K562 (cell line): Measurements from ENCODE around the gene EGFR. TPM values are rescaled to one million over a fixed set of nuclear protein-coding genes. Genes with fewer than 3 reads are reported as not detected.

Experiments
- ATAC-seq: fragments of 200-7000 bp; cut with Tn5 transposase; 3 replicates; pipeline ENCODE4 v1.9.1; 2020; ENCODE audit warnings: moderate library complexity
- BruUV-seq: library from RNA; stranded (reverse); fragments of 400-500 nt; replicated peaks from 2 replicates; lab custom pipeline; 2021; lab: Mats Ljungman, UMichigan
- CTCF ChIA-PET: fragments of 300-600 bp; formaldehyde crosslinking; extraction: SDS; loops from one replicate; lab custom pipeline; 2021; ENCODE audit warnings: low intra/inter-chr PET ratio; lab: Yijun Ruan, JAX
- POLR2A ChIA-PET: fragments of 300-600, 350-650 bp; sonication (Branson Sonifier 250); formaldehyde crosslinking; extraction: SDS; loops from one replicate; lab custom pipeline; 2021; ENCODE audit warnings: antibody characterized with exemption, inconsistent platforms; lab: Yijun Ruan, JAX
- DNase-seq, 4 experiments: peaks; one replicate each; pipeline versions ENCODE4 v3.0.0 to v3.0.0-alpha.2; 2011 to 2018; ENCODE audit warnings: low spot score in 3 of 4, mixed read lengths in 3 of 4; ENCODE audit errors: extremely low read depth in 1 of 4
- FAIRE-seq: peaks from 2 replicates; lab custom pipeline; 2011; peaks lifted over from hg19 to GRCh38; lab: Jason Lieb, UNC
- H2AFZ ChIP-seq: 2 replicates; pipeline ENCODE4 v1.6.0; 2011; ENCODE audit warnings: low read depth, low read length, control low read depth, inconsistent platforms
- H3K27ac ChIP-seq: fragments of 200-600 bp; 3 replicates; pipeline ENCODE4 v1.8.0; 2011; ENCODE audit warnings: low read depth, mild to moderate bottlenecking, control low read depth, inconsistent platforms, low read length, moderate library complexity, mixed read lengths; ENCODE audit errors: extremely low read depth
- H3K27me3 ChIP-seq, 2 experiments: fragments of 300-600 bp in 1 of 2; 2 replicates in 1 of 2; 3 replicates in 1 of 2; pipeline versions ENCODE4 v1.6.0 to v1.8.0; 2011; ENCODE audit warnings: inconsistent platforms in 2 of 2, low read length in 2 of 2, mild to moderate bottlenecking in 1 of 2, mixed read lengths in 1 of 2, moderate library complexity in 1 of 2; ENCODE audit not compliant: control insufficient read depth in 2 of 2, insufficient read depth in 2 of 2
- H3K36me3 ChIP-seq: fragments of 300-600 bp; 3 replicates; pipeline ENCODE4 v1.8.0; 2011; ENCODE audit warnings: mild to moderate bottlenecking, low read length, inconsistent platforms; ENCODE audit not compliant: control insufficient read depth, insufficient read depth
- H3K4me1 ChIP-seq, 2 experiments: fragments of 200-600 bp in 1 of 2; replicated peaks in 1 of 2; 2 replicates in 1 of 2; 3 replicates in 1 of 2; pipeline versions ENCODE4 v1.5.1 to v1.8.0; 2011; ENCODE audit warnings: inconsistent platforms in 2 of 2, low read length in 2 of 2, mild to moderate bottlenecking in 1 of 2, mixed read lengths in 1 of 2, moderate library complexity in 1 of 2; ENCODE audit not compliant: control insufficient read depth in 2 of 2, insufficient read depth in 2 of 2
- H3K4me2 ChIP-seq: 2 replicates; pipeline ENCODE4 v1.6.1; 2011; ENCODE audit warnings: low read length, control low read depth, inconsistent platforms, mixed read lengths; ENCODE audit not compliant: insufficient read depth
- H3K4me3 ChIP-seq: fragments of 200-600 bp; sonication (generic), shearing (Covaris generic); 2 replicates; pipeline ENCODE4 v1.5.1; 2016; ENCODE audit warnings: control low read depth, inconsistent platforms
- H3K79me2 ChIP-seq: fragments of 200-600 bp; 3 replicates; pipeline ENCODE4 v1.8.0; 2011; ENCODE audit warnings: low read length, inconsistent platforms; ENCODE audit not compliant: control insufficient read depth, insufficient read depth
- H3K9ac ChIP-seq, 2 experiments: 2 replicates each; pipeline versions ENCODE4 v1.6.0 to v1.6.1; 2011; ENCODE audit warnings: low read depth in 2 of 2, low read length in 2 of 2, control low read depth in 1 of 2, inconsistent platforms in 1 of 2, mild to moderate bottlenecking in 1 of 2, mixed read lengths in 1 of 2; ENCODE audit not compliant: insufficient read depth in 1 of 2
- H3K9me1 ChIP-seq: one replicate; pipeline ENCODE4 v1.6.0; 2011; ENCODE audit warnings: inconsistent platforms, mild to moderate bottlenecking, low read length, moderate library complexity; ENCODE audit not compliant: control insufficient read depth, insufficient read depth
- H3K9me3 ChIP-seq: replicated peaks from 2 replicates; pipeline ENCODE4 v1.5.1; 2011; ENCODE audit warnings: low read depth, low read length, inconsistent platforms; ENCODE audit not compliant: control insufficient read depth, insufficient read depth
- H4K20me1 ChIP-seq: replicated peaks from 2 replicates; pipeline ENCODE4 v1.6.1; 2011; ENCODE audit warnings: low read length, inconsistent platforms, mixed read lengths; ENCODE audit not compliant: control insufficient read depth, insufficient read depth
- C11orf30 ChIP-seq: fragments of 450-650 bp; IDR thresholded peaks from 2 replicates; pipeline ENCODE4 v1.6.1; 2016; ENCODE audit warnings: low read depth, mild to moderate bottlenecking
- EWSR1 ChIP-seq: fragments of 450-650 bp; IDR thresholded peaks from 2 replicates; pipeline ENCODE4 v1.6.1; 2018; ENCODE audit warnings: borderline replicate concordance, mild to moderate bottlenecking, low read depth, moderate library complexity; ENCODE audit not compliant: partially characterized antibody
- NONO ChIP-seq, 2 experiments: fragments of 200-400 bp in 1 of 2; fragments of 450-650 bp in 1 of 2; formaldehyde crosslinking in 1 of 2; IDR thresholded peaks; 2 replicates each; pipeline ENCODE4 v1.6.1; 2017; ENCODE audit warnings: low read depth in 2 of 2, mild to moderate bottlenecking in 2 of 2, moderate library complexity in 2 of 2, low read length in 1 of 2
- WGBS: fragments of 100-300 bp; shearing (Covaris generic); methylation state at CpG from one replicate; pipeline ENCODE4 v1.1.6; 2016; ENCODE audit warnings: low coverage, mixed read lengths; ENCODE audit not compliant: insufficient coverage; ENCODE audit errors: missing lambda C conversion rate; 5-methylcytosine and 5-hydroxymethylcytosine counted together
- in situ Hi-C: fragments of 300-500 bp; cut with MboI; formaldehyde crosslinking; loops from 4 replicates; pipeline ENCODE4 v1.15.0; 2018; ENCODE audit warnings: inconsistent platforms, mixed read lengths
- intact Hi-C: fragments of 100-400 bp; cut with micrococcal nuclease; formaldehyde crosslinking; loops from 2 replicates; pipeline ENCODE4 v1.14.2; 2022
- polyA plus RNA-seq, 8 experiments: library from polyadenylated mRNA; depleted of rRNA in 4 of 8; stranded (reverse) in 5 of 8; unstranded in 3 of 8; fragments of >200 nt; fragmentation: Nextera tagmentation in 2 of 8; fragmentation: Illumina TruSeq in 1 of 8; extraction: Ambion mirVana in 2 of 8; extraction: Trizol in 1 of 8; gene quantifications; 2 replicates each; pipeline versions ENCODE4 v1.2.1 to v1.2.3, GENCODE V29; 2011 to 2014; ENCODE audit warnings: inconsistent platforms in 1 of 8, missing spikeins in 1 of 8
- total RNA-seq, 7 experiments: library from RNA; depleted of rRNA in 6 of 7; stranded (reverse); fragments of >200 nt in 6 of 7; fragmentation: Illumina TruSeq in 2 of 7; extraction: Trizol in 2 of 7; gene quantifications; 2 replicates each; pipeline versions ENCODE4 v1.2.1 to v1.2.3, GENCODE V29; 2011 to 2021; ENCODE audit warnings: low replicate concordance in 1 of 7
- TF ChIP-seq, protein P1 (sequence below): fragments of 250-450 bp; sonication (Bioruptor Pico); IDR thresholded peaks from 2 replicates; pipeline ENCODE4 v1.5.1; 2021; ENCODE audit warnings: mild to moderate bottlenecking
- TF ChIP-seq, protein P2 (sequence below), 3 experiments: IDR thresholded peaks in 2 of 3; conservative IDR thresholded peaks in 1 of 3; 2 replicates each; pipeline ENCODE4 v1.5.1; 2011 to 2012; ENCODE audit warnings: low read length in 3 of 3, mild to moderate bottlenecking in 3 of 3, control low read depth in 2 of 3, improper control_type of control experiment in 1 of 3, inconsistent platforms in 1 of 3, low read depth in 1 of 3, mixed read lengths in 1 of 3, moderate library complexity in 1 of 3; ENCODE audit not compliant: insufficient read depth in 2 of 3

Gene EGFR
- total and polyA plus RNA-seq, 9 of the 15 experiments (the other 6 are each of a cell fraction or from before 2014, with no cell fraction given): 0.13 TPM; not detected in 8

DNA sequence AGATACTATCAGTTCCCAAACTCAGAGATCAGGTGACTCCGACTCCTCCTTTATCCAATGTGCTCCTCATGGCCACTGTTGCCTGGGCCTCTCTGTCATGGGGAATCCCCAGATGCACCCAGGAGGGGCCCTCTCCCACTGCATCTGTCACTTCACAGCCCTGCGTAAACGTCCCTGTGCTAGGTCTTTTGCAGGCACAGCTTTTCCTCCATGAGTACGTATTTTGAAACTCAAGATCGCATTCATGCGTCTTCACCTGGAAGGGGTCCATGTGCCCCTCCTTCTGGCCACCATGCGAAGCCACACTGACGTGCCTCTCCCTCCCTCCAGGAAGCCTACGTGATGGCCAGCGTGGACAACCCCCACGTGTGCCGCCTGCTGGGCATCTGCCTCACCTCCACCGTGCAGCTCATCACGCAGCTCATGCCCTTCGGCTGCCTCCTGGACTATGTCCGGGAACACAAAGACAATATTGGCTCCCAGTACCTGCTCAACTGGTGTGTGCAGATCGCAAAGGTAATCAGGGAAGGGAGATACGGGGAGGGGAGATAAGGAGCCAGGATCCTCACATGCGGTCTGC is 162.2 kb downstream of the EGFR start:
- Histone ChIP-seq H3K4me1 (no peaks in the 10 kb centered on the region; a peak in 1 of 5 replicates), H4K20me1 (no peaks in the 10 kb centered on the region), H3K4me3 (no peak overlapping the region), H3K9me3 (no peaks in the 10 kb centered on the region), H3K27ac (no peak overlapping the region), H3K79me2 (no peaks in the 10 kb centered on the region), H3K4me2 (no peak overlapping the region), H3K27me3 (peaks cover 7 to 53% of the 10 kb centered on the region in 2 experiments; a peak in 4 of 5 replicates), H2AFZ (no peak overlapping the region), H3K36me3 (no peaks in the 10 kb centered on the region), H3K9ac (no peak overlapping the region), H3K9me1 (no peaks in the 10 kb centered on the region)
- in situ Hi-C loops (no loop called here), intact Hi-C loops (no loop called here)
- TF ChIP-seq, protein P1, sequence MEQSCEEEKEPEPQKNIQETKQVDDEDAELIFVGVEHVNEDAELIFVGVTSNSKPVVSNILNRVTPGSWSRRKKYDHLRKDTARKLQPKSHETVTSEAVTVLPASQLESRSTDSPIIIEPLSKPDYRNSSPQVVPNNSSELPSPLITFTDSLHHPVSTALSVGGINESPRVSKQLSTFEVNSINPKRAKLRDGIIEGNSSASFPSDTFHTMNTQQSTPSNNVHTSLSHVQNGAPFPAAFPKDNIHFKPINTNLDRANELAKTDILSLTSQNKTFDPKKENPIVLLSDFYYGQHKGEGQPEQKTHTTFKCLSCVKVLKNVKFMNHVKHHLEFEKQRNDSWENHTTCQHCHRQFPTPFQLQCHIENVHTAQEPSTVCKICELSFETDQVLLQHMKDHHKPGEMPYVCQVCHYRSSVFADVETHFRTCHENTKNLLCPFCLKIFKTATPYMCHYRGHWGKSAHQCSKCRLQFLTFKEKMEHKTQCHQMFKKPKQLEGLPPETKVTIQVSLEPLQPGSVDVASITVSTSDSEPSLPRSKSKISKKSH: no peak
- TF ChIP-seq NONO (IDR thresholded peaks at IDR 0.05; ENCODE audit: low read depth in 2 of 2, low read length in 1 of 2) (no peak), C11orf30 (no peak), EWSR1 (no peak)
- TF ChIP-seq, protein P2, sequence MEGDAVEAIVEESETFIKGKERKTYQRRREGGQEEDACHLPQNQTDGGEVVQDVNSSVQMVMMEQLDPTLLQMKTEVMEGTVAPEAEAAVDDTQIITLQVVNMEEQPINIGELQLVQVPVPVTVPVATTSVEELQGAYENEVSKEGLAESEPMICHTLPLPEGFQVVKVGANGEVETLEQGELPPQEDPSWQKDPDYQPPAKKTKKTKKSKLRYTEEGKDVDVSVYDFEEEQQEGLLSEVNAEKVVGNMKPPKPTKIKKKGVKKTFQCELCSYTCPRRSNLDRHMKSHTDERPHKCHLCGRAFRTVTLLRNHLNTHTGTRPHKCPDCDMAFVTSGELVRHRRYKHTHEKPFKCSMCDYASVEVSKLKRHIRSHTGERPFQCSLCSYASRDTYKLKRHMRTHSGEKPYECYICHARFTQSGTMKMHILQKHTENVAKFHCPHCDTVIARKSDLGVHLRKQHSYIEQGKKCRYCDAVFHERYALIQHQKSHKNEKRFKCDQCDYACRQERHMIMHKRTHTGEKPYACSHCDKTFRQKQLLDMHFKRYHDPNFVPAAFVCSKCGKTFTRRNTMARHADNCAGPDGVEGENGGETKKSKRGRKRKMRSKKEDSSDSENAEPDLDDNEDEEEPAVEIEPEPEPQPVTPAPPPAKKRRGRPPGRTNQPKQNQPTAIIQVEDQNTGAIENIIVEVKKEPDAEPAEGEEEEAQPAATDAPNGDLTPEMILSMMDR (IDR thresholded peaks at IDR 0.05 in 2 of 3, conservative IDR thresholded peaks at IDR 0.05 in 1 of 3; ENCODE audit: insufficient read depth in 2 of 3, low read depth in 1 of 3, low read length in 3 of 3): 0 out of 6 replicates have a peak, but pooled peaks of 2 of the 3 experiments have one; percentile 2 to 3
- CTCF ChIA-PET: no interaction called here
- POLR2A ChIA-PET: no interaction called here
- FAIRE-seq (no peak), ATAC-seq (no peak), DNase-seq (no peak)
- 6% methylated on average over 19 of the region's 19 CpGs for WGBS
- no TSS peak for BruUV-seq
